ENCODE measurements around the gene MICAL2. TPM values are rescaled to one million over a fixed set of nuclear protein-coding genes. Genes with fewer than 3 reads are reported as not detected.

Gene MICAL2
- total RNA-seq, 1 donor from 2014 or later = 10.0 TPM

GRCh38 chr11:12132790-12133145 lies 22.4 kb downstream of the MICAL2 start:
- no peak for TF ChIP-seq CTCF (IDR thresholded peaks at IDR 0.05; ENCODE audit: unreplicated experiment)
- H3K4me3 Mint-ChIP-seq (ENCODE audit: low read depth) = no peak overlapping the region
- no peaks in the 10 kb centered on the region for H3K27me3 Mint-ChIP-seq
- no peak for DNase-seq (ENCODE audit: low spot score, unreplicated experiment)
- H3K36me3 Mint-ChIP-seq (ENCODE audit: insufficient read depth) = no peaks in the 10 kb centered on the region
- no peaks in the 10 kb centered on the region for H3K9me3 Mint-ChIP-seq (ENCODE audit: low read depth)
- no peak overlapping the region for H3K27ac Mint-ChIP-seq
- peaks cover 5% of the 10 kb centered on the region for H3K4me1 Mint-ChIP-seq (ENCODE audit: low read depth)

DNA sequence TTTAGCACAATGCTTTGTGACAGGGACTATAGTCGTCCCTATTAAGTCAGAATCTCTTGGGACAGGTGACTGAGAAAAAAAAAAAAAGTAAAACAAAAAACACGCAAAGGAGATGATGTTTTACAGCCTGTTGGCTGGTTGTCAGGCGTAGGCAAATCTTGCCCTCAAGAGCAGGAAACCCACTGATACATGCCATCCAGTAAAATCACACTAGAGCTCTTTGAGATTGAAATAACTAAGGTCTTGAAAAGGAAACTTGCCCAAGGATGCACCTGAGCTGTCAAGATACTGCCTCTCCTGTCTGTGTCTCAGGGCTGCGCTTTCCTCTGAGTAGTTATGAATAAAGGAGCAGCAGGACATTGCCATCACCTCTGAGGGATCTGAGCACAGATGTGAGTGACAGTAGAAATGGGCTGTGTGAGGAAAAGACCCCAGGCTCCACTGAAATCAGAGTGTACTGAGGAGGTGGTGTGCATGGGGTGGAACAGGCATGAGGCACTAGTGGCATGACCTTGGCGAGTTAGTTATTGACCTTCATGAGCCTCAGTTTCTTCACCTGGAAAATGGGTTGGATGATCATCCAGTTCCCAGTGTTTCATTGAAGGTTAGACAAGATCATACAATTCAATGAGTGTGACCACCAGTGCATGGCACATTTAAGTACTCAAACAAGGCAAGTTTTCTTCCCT lies 23.3 kb downstream of the MICAL2 start:
- Mint-ChIP-seq H3K27me3 (no peaks in the 10 kb centered on the region), H3K27ac (no peak overlapping the region), H3K36me3 (ENCODE audit: insufficient read depth) (no peaks in the 10 kb centered on the region), H3K9me3 (ENCODE audit: low read depth) (no peaks in the 10 kb centered on the region), H3K4me3 (ENCODE audit: low read depth) (no peak overlapping the region), H3K4me1 (ENCODE audit: low read depth) (peaks cover 9% of the 10 kb centered on the region)
- no peak for TF ChIP-seq CTCF (IDR thresholded peaks at IDR 0.05; ENCODE audit: unreplicated experiment)
- DNase-seq (ENCODE audit: low spot score, unreplicated experiment) = no peak

DNA sequence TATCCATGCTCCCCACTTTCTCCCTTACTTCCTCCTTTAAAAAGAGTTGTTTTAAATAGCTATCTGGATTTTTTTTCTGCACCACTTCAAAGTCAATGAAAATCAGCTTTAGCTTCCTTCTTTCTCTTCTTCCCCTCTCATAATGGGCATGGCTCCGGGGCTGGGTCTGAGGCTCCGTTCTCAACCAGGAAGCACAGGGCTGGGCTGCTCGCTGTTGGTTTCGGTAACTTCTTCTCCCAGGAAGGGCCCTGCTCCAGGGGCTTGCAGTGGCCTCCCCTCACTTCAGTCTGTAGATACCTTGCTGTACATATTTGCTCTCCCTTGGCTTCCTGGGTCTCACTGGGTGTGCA lies 23.8 kb downstream of the MICAL2 start:
- peaks cover 9% of the 10 kb centered on the region for H3K4me1 Mint-ChIP-seq (ENCODE audit: low read depth)
- H3K9me3 Mint-ChIP-seq (ENCODE audit: low read depth) = no peaks in the 10 kb centered on the region
- H3K27me3 Mint-ChIP-seq = no peaks in the 10 kb centered on the region
- TF ChIP-seq CTCF (IDR thresholded peaks at IDR 0.05; ENCODE audit: unreplicated experiment) = no peak
- DNase-seq (ENCODE audit: low spot score, unreplicated experiment) = no peak
- H3K36me3 Mint-ChIP-seq (ENCODE audit: insufficient read depth) = no peaks in the 10 kb centered on the region
- no peak overlapping the region for H3K27ac Mint-ChIP-seq
- H3K4me3 Mint-ChIP-seq (ENCODE audit: low read depth) = no peak overlapping the region

DNA sequence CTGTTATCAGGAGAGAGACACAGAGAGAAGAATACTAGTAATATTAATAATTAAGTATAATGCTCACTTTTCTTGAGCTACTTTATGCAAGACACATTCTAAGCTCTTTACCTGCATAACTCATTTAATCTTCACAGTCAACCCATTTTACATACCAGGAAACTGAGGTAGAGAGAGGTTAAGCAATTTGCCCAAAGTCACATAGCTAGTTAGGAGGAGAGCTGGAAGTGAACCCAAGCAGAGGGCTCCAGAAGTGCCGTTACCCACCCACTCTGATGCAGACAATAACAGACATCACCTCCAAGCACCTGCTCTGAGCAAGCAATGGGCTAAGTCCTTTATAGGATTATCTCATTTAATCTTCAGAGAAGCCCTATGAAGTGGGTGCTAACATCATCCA lies 24.8 kb downstream of the MICAL2 start:
- no peaks in the 10 kb centered on the region for H3K9me3 Mint-ChIP-seq (ENCODE audit: low read depth)
- no peak for TF ChIP-seq CTCF (IDR thresholded peaks at IDR 0.05; ENCODE audit: unreplicated experiment)
- no peak overlapping the region for H3K4me3 Mint-ChIP-seq (ENCODE audit: low read depth)
- peaks cover 11% of the 10 kb centered on the region for H3K4me1 Mint-ChIP-seq (ENCODE audit: low read depth)
- H3K27me3 Mint-ChIP-seq = no peaks in the 10 kb centered on the region
- no peaks in the 10 kb centered on the region for H3K36me3 Mint-ChIP-seq (ENCODE audit: insufficient read depth)
- no peak for DNase-seq (ENCODE audit: low spot score, unreplicated experiment)
- H3K27ac Mint-ChIP-seq = no peak overlapping the region

- no peaks in the 10 kb centered on the region for H3K36me3 Mint-ChIP-seq (ENCODE audit: insufficient read depth)
- no peaks in the 10 kb centered on the region for H3K27me3 Mint-ChIP-seq
- H3K9me3 Mint-ChIP-seq (ENCODE audit: low read depth) = no peaks in the 10 kb centered on the region
- H3K4me1 Mint-ChIP-seq (ENCODE audit: low read depth) = peaks cover 11% of the 10 kb centered on the region
- no peak for DNase-seq (ENCODE audit: low spot score, unreplicated experiment)
- no peak overlapping the region for H3K27ac Mint-ChIP-seq
- no peak overlapping the region for H3K4me3 Mint-ChIP-seq (ENCODE audit: low read depth)
- no peak for TF ChIP-seq CTCF (IDR thresholded peaks at IDR 0.05; ENCODE audit: unreplicated experiment)
These were observed 26.8 kb downstream of the MICAL2 start for GRCh38 chr11:12137005-12137690.
